ENCODE data around the gene TTYH1.

GRCh38 chr19:54432144-54432738 is 17.0 kb downstream of the TTYH1 start:
- TF ChIP-seq, protein P1, sequence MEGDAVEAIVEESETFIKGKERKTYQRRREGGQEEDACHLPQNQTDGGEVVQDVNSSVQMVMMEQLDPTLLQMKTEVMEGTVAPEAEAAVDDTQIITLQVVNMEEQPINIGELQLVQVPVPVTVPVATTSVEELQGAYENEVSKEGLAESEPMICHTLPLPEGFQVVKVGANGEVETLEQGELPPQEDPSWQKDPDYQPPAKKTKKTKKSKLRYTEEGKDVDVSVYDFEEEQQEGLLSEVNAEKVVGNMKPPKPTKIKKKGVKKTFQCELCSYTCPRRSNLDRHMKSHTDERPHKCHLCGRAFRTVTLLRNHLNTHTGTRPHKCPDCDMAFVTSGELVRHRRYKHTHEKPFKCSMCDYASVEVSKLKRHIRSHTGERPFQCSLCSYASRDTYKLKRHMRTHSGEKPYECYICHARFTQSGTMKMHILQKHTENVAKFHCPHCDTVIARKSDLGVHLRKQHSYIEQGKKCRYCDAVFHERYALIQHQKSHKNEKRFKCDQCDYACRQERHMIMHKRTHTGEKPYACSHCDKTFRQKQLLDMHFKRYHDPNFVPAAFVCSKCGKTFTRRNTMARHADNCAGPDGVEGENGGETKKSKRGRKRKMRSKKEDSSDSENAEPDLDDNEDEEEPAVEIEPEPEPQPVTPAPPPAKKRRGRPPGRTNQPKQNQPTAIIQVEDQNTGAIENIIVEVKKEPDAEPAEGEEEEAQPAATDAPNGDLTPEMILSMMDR (IDR thresholded peaks at IDR 0.05; ENCODE audit: insufficient read depth, low read length) = no peak
- no peak for TF ChIP-seq SPI1 (IDR thresholded peaks at IDR 0.05; ENCODE audit: borderline replicate concordance, low read depth)
- no peak for TF ChIP-seq REST (IDR thresholded peaks at IDR 0.05; ENCODE audit: insufficient replicate concordance, low read depth)
- no peak for TF ChIP-seq POLR2AphosphoS5 (IDR thresholded peaks at IDR 0.05; ENCODE audit: low read depth)
